ENCODE results near the gene TIMP2.

DNA sequence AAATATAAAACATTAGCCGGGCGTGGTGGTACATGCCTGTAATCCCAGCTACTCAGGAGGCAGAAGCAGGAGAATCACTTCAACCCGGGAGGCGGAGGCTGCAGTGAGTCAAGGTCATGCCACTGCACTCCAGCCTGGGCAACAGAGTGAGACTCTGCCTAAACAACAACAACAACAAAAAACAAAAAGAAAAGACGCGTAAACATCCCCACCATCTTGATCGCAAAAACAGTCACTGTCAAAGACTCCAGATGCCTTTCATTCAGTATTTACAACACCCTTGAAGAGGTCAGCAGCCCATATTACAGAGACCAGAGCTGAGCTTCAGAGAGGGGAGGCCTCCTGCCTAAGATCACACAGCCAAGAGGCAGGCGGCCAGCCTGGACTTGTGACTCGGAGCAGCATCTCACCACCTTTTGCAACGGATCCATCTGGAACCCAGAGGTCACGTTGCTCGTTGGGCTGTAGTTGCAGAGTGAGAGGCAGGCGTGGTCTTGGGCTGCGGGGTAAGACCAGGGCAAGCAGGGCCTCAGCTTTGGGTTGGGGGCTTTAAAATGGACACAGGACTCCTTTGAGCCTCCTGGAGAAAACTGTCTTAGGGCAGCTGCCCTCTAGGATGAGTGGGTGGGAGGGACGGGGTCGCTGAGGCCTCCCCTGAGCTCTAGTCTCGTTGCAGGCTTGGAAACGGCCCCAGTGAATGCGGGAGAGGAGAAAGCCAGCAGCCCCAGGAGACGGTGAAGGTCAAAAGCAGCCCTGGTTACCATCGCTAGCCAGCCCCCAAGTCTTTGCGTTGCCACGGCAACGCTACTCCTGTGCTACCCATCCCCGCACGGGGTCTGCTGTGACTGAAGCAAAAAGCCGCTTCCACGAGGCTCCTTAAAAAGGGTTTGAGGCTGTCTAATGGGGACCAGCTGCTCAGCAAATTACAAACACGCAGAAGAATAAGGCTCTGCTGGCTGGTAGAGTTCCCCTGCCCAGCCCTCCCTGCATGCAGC is 28.5 kb upstream of the TIMP2 start:
- TF ChIP-seq SREBF2 (IDR thresholded peaks at IDR 0.05) (no peak), CTCF (IDR thresholded peaks at IDR 0.05) (no peak), REST (IDR thresholded peaks at IDR 0.05) (no peak), POLR2A (IDR thresholded peaks at IDR 0.05; ENCODE audit: low read length) (no peak), CBX2 (IDR thresholded peaks at IDR 0.05; ENCODE audit: borderline replicate concordance, low read depth) (no peak), NR3C1 (IDR thresholded peaks at IDR 0.05) (no peak), MYC (IDR thresholded peaks at IDR 0.05; ENCODE audit: borderline replicate concordance, low read length) (no peak), CEBPB (IDR thresholded peaks at IDR 0.05) (no peak), SMC3 (IDR thresholded peaks at IDR 0.05) (no peak), MAX (IDR thresholded peaks at IDR 0.05) (no peak), EP300 (IDR thresholded peaks at IDR 0.05) (no peak)
